ENCODE measurements around the gene SOWAHD. TPM values are rescaled to one million over a fixed set of nuclear protein-coding genes. Genes with fewer than 3 reads are reported as not detected.

Gene SOWAHD
- total and polyA plus RNA-seq, 2 experiments from 2014 or later: 0.22 TPM; not detected in 1

DNA sequence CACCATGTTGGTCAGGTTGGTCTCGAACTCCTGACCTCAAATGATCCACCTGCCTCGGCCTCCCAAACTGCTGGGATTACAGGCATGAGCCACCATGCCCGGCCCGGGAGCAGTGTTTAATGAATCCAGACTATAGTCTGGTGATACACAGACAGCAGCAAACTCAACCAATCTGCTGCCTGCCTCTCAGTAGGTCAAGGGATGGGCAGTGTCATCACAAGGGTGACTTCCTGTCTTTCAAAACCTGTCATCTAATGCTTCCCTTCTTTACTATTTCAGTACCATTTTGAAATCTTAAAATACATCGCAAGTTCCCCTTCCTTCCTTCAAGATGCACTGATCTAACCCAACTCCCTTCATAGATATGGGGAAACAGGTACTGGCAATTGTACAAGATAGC lies 24.6 kb downstream of the SOWAHD start:
- TF ChIP-seq EZH2phosphoT487 (IDR thresholded peaks at IDR 0.05; ENCODE audit: insufficient read depth, low read depth) (no peak), EZH2 (IDR thresholded peaks at IDR 0.05; ENCODE audit: insufficient read depth, poor library complexity, severe bottlenecking) (no peak)
- no peak for DNase-seq
- Histone ChIP-seq H3K9ac (no peak overlapping the region), H4K20me1 (ENCODE audit: insufficient read depth) (peaks cover 9% of the 10 kb centered on the region; the same call in 1 of the 2 replicates), H3F3A (ENCODE audit: insufficient read depth) (peaks cover 12% of the 10 kb centered on the region), H3K4me2 (ENCODE audit: unreplicated experiment) (no peak overlapping the region), H3K27ac (no peak overlapping the region), H3K4me1 (ENCODE audit: insufficient read depth) (0 out of 2 replicates have a peak, but pooled peaks cover 7% of the 10 kb centered on the region), H3K36me3 (ENCODE audit: low read depth) (peaks cover 10% of the 10 kb centered on the region), H3K27me3 (replicated peaks; ENCODE audit: insufficient read depth) (no peaks in the 10 kb centered on the region), H3K79me2 (ENCODE audit: insufficient read depth) (peaks cover 34% of the 10 kb centered on the region), H3K9me2 (ENCODE audit: insufficient read depth) (no peaks in the 10 kb centered on the region), H2AFZ (no peak overlapping the region), H3K9me3 (ENCODE audit: low read depth) (no peaks in the 10 kb centered on the region), H3K4me3 (no peak overlapping the region)
- WGBS, 2 experiments (ENCODE audit: low coverage in 1 of 2, low lambda C conversion rate in 2 of 2, missing lambda C conversion rate in 2 of 2): 80 to 82% methylated on average over 5 of the region's 5 CpGs
- in situ Hi-C loops (cut with MboI): no loop called here

DNA sequence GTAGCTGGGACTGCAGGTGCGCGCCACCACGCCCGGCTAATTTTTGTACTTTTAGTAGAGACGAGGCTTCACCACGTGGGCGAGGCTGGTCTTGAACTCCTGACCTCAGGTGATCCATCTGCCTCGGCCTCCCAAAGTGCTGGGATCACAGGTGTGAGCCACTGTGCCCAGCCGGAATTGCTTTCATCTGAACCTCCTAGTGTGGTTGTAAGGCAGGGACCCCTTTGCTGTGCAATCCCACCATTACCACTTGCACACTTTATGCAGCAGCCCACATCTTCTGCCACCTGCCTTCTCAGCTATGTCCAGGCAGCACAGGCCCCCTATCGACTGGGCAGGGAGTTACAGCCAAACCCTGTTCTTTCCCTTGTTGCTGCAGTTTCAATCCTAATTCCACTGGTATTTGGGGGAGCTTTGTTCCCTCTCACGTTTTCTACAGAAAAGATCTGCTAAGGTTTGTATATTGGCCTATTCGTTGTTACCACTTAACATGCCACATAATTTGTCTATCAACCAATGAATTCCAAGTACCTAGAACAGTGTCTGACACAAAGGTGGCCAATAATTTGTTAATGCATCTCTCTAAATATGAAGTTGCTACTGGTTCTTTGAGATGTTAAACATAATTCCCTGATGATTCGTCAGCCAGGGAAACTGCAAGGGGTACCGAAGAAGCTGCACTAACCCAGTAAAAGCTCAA lies 26.5 kb downstream of the SOWAHD start:
- DNase-seq: peak; percentile 35
- no peaks in the 10 kb centered on the region for H3K9me3 ChIP-seq (ENCODE audit: low read depth)
- H3F3A ChIP-seq (ENCODE audit: insufficient read depth): peaks cover 13% of the 10 kb centered on the region
- no peak overlapping the region for H3K4me2 ChIP-seq (ENCODE audit: unreplicated experiment)
- H3K79me2 ChIP-seq (ENCODE audit: insufficient read depth): peaks cover 52% of the 10 kb centered on the region
- no peak overlapping the region for H3K9ac ChIP-seq
- peaks cover 12% of the 10 kb centered on the region; the same call in 1 of the 2 replicates for H4K20me1 ChIP-seq (ENCODE audit: insufficient read depth)
- TF ChIP-seq EZH2 (IDR thresholded peaks at IDR 0.05; ENCODE audit: insufficient read depth, poor library complexity, severe bottlenecking) (no peak), EZH2phosphoT487 (IDR thresholded peaks at IDR 0.05; ENCODE audit: insufficient read depth, low read depth) (no peak)
- no peak overlapping the region for H3K27ac ChIP-seq
- H2AFZ ChIP-seq: no peak overlapping the region
- H3K4me1 ChIP-seq (ENCODE audit: insufficient read depth): peaks cover 15% of the 10 kb centered on the region; the same call in 1 of the 2 replicates
- H3K9me2 ChIP-seq (ENCODE audit: insufficient read depth): no peaks in the 10 kb centered on the region
- H3K27me3 ChIP-seq (replicated peaks; ENCODE audit: insufficient read depth): no peaks in the 10 kb centered on the region
- 74 to 81% methylated on average over 9 to 14 of the region's 14 CpGs for WGBS, 2 experiments (ENCODE audit: low coverage in 1 of 2, low lambda C conversion rate in 2 of 2, missing lambda C conversion rate in 2 of 2)
- no peak overlapping the region for H3K4me3 ChIP-seq
- peaks cover 20% of the 10 kb centered on the region for H3K36me3 ChIP-seq (ENCODE audit: low read depth)
- in situ Hi-C loops (cut with MboI): no loop called here

DNA sequence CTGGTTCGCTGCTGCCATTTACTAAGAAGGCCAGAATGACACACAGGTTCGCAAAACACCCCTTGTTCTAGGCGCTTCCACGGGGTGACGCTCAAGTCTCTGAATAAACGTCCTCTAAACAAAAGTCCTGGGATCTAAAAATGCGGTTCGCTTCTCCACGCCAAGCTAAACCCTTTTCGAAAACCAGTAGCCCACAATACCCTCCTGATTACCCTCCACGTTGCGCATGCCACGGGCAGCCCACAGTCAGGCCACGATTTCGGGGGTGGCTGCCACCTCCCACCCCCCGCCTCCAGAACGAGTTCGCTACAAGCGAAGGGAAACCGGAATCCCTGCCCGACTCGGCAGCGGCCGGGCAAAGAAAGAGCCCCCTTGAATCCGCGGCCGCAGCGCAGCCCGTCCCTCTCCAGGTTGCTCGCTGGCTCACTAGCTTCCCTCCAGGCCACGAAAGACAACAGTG lies 32.6 kb downstream of the SOWAHD start:
- peak overlapping the region; percentile 100 for H3K9ac ChIP-seq
- H3K4me3 ChIP-seq: peak overlapping the region; percentile 96
- H3K27me3 ChIP-seq (replicated peaks; ENCODE audit: insufficient read depth): no peaks in the 10 kb centered on the region
- peak; percentile 69 for DNase-seq
- in situ Hi-C loops (cut with MboI): no loop called here
- peaks cover 66% of the 10 kb centered on the region for H3K79me2 ChIP-seq (ENCODE audit: insufficient read depth)
- peaks cover 12% of the 10 kb centered on the region; the same call in 1 of the 2 replicates for H4K20me1 ChIP-seq (ENCODE audit: insufficient read depth)
- H3K36me3 ChIP-seq (ENCODE audit: low read depth): peaks cover 10% of the 10 kb centered on the region; the same call in 1 of the 2 replicates
- H2AFZ ChIP-seq: peak overlapping the region; percentile 88
- no peaks in the 10 kb centered on the region for H3K9me3 ChIP-seq (ENCODE audit: low read depth)
- peaks cover 11% of the 10 kb centered on the region for H3F3A ChIP-seq (ENCODE audit: insufficient read depth)
- peak overlapping the region; percentile 93 for H3K4me2 ChIP-seq (ENCODE audit: unreplicated experiment)
- no peak for TF ChIP-seq EZH2 (IDR thresholded peaks at IDR 0.05; ENCODE audit: insufficient read depth, poor library complexity, severe bottlenecking)
- TF ChIP-seq EZH2phosphoT487 (IDR thresholded peaks at IDR 0.05; ENCODE audit: insufficient read depth, low read depth): no peak
- H3K27ac ChIP-seq: peak overlapping the region; percentile 99
- H3K4me1 ChIP-seq (ENCODE audit: insufficient read depth): peaks cover 15% of the 10 kb centered on the region; the same call in 1 of the 2 replicates
- no peaks in the 10 kb centered on the region for H3K9me2 ChIP-seq (ENCODE audit: insufficient read depth)
- 1 to 7% methylated on average over 7 to 21 of the region's 31 CpGs for WGBS, 2 experiments (ENCODE audit: low coverage in 1 of 2, low lambda C conversion rate in 2 of 2, missing lambda C conversion rate in 2 of 2)

DNA sequence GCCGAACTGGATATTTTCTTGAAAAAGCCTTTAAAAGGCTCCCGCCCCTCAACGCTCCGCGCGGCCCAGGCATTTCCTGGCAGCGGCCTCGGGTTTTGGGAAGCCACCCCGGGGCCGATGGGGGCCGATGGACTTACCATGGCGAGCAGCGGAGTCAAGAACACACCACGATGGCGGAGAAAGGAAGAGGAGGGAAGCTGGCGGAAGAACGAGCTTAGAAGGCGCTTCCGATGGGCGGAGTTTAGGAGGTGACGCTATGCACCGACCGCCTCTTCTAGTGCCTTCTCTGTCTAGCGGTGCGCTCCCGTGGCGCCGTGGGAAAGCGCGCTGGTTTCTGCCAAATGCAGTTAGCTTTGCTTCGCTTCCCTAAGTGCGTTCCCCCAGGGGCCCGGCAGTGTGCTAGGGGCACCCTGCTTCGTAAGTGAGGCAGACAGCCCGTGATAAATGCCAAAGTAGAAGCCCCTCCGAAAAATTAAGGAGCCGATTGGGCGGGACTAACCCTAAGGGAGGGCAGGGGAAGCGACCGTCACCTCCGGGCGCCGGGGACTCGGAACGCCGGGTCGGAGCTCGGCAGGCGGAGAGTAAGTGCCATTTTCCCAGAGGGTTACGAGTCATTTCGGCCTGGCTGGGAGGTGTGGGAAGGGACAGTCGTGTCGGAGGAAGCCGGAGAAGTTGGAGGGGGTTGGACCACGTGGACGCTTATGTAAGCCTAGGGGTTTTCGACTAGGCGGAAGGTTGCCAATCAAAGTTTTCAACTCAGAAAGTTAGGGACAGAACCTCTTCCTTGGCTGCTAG lies 33.2 kb downstream of the SOWAHD start, which contains the start of gene RPL39:
RPL39 (minus strand) TSS at position 194 of the 795 bp plus-strand sequence; CDS start at position 140, 54 bp downstream.
- Histone ChIP-seq H2AFZ (peak within 1 kb of the TSS; percentile 88), H3F3A (ENCODE audit: insufficient read depth) (peaks cover 11% of the 10 kb centered on the region), H3K9ac (peak within 1 kb of the TSS; percentile 100), H3K79me2 (ENCODE audit: insufficient read depth) (peaks cover 59% of the 10 kb centered on the region), H3K36me3 (ENCODE audit: low read depth) (peaks cover 10% of the 10 kb centered on the region; the same call in 1 of the 2 replicates), H3K27me3 (replicated peaks; ENCODE audit: insufficient read depth) (no peaks in the 10 kb centered on the region), H3K4me2 (ENCODE audit: unreplicated experiment) (peak within 1 kb of the TSS; percentile 93), H3K9me2 (ENCODE audit: insufficient read depth) (no peaks in the 10 kb centered on the region), H4K20me1 (ENCODE audit: insufficient read depth) (peaks cover 12% of the 10 kb centered on the region; the same call in 1 of the 2 replicates), H3K4me1 (ENCODE audit: insufficient read depth) (peaks cover 15% of the 10 kb centered on the region; the same call in 1 of the 2 replicates), H3K27ac (peak within 1 kb of the TSS; percentile 99), H3K4me3 (peak within 1 kb of the TSS; percentile 96), H3K9me3 (ENCODE audit: low read depth) (no peaks in the 10 kb centered on the region)
- 0 to 2% methylated on average over 22 to 39 of the region's 58 CpGs for WGBS, 2 experiments (ENCODE audit: low coverage in 1 of 2, low lambda C conversion rate in 2 of 2, missing lambda C conversion rate in 2 of 2)
- in situ Hi-C loops (cut with MboI): no loop called here
- peak; percentile 92 for DNase-seq
- TF ChIP-seq EZH2 (IDR thresholded peaks at IDR 0.05; ENCODE audit: insufficient read depth, poor library complexity, severe bottlenecking) (no peak), EZH2phosphoT487 (IDR thresholded peaks at IDR 0.05; ENCODE audit: insufficient read depth, low read depth) (no peak)

All from GM23248 (cell line).